HG03558 (cell line): ENCODE measurements around the gene SNRNP35.
"Not testable (repeated sequence)": the region's sequence is repeated elsewhere in the genome, so short reads cannot be mapped to it uniquely, and the experiment has no call there.

Source experiments
- ATAC-seq: cut with Tn5 transposase; IDR thresholded peaks from one replicate; pipeline ENCODE4 v1.9.1; 2021; ENCODE audit warnings: moderate number of reproducible peaks; ENCODE audit not compliant: unreplicated experiment; ENCODE audit errors: extremely low read depth

Gene SNRNP35

GRCh38 chr12:123446333-123446713 is 11.6 kb upstream of the SNRNP35 start:
- no peak for ATAC-seq

- ATAC-seq = no peak
Measured at GRCh38 chr12:123449249-123449733, 8.6 kb upstream of the SNRNP35 start.

GRCh38 chr12:123449856-123450255 is 8.1 kb upstream of the SNRNP35 start:
- no peak for ATAC-seq

GRCh38 chr12:123450636-123451035 is 7.3 kb upstream of the SNRNP35 start:
- ATAC-seq = no peak

GRCh38 chr12:123452276-123452550 is 5.7 kb upstream of the SNRNP35 start:
- ATAC-seq = not testable (repeated sequence)

GRCh38 chr12:123453165-123453564 is 4.8 kb upstream of the SNRNP35 start:
- ATAC-seq = no peak

- ATAC-seq = not testable (repeated sequence)
Measured at GRCh38 chr12:123463174-123463573, 5.2 kb downstream of the SNRNP35 start.

- ATAC-seq = no peak
Measured at GRCh38 chr12:123465084-123465483, 7.1 kb downstream of the SNRNP35 start.

GRCh38 chr12:123468786-123469185 is 10.8 kb downstream of the SNRNP35 start:
- no peak for ATAC-seq

GRCh38 chr12:123469978-123470377 is 12.0 kb downstream of the SNRNP35 start:
- ATAC-seq = no peak

GRCh38 chr12:123471374-123472068 is 13.6 kb downstream of the SNRNP35 start:
- no peak for ATAC-seq

- no peak for ATAC-seq
Measured at GRCh38 chr12:123472438-123472849, 14.5 kb downstream of the SNRNP35 start.

GRCh38 chr12:123474485-123475245 is 16.7 kb downstream of the SNRNP35 start:
- ATAC-seq = no peak

- no peak for ATAC-seq
Measured at GRCh38 chr12:123475246-123475703, 17.3 kb downstream of the SNRNP35 start.

GRCh38 chr12:123478069-123478468 is 20.1 kb downstream of the SNRNP35 start:
- ATAC-seq = no peak

GRCh38 chr12:123478762-123479161 is 20.8 kb downstream of the SNRNP35 start:
- no peak for ATAC-seq

GRCh38 chr12:123479442-123480180 is 21.7 kb downstream of the SNRNP35 start:
- no peak for ATAC-seq

GRCh38 chr12:123481251-123481650 is 23.3 kb downstream of the SNRNP35 start:
- ATAC-seq = not testable (repeated sequence)

- no peak for ATAC-seq
Measured at GRCh38 chr12:123482876-123483275, 24.9 kb downstream of the SNRNP35 start.

GRCh38 chr12:123483602-123484248 is 25.8 kb downstream of the SNRNP35 start:
- no peak for ATAC-seq
